Activated T-helper 2 cell treated with anti-CD3 and anti-CD28 coated beads, Interferon-gamma antibody, Interleukin-2, Interleukin-4, amounts not matched to agents 10 μg/mL and 5 μg/mL and 100 μg/mL, durations not matched to agents 14 hours and 24 hours and 36 hours (primary cell): ENCODE measurements around the gene CFAP61. TPM values are rescaled to one million over a fixed set of nuclear protein-coding genes. Genes with fewer than 3 reads are reported as not detected.
A peak's percentile ranks its signal among the peaks of the same experiment; 100 is the strongest.

Source experiments
- DNase-seq: peaks from one replicate; pipeline ENCODE4 v3.0.0; 2021; ENCODE audit warnings: low spot score
- H3K27ac Mint-ChIP-seq: one replicate; pipeline ENCODE4 v1.8.0; 2021; ENCODE audit warnings: mixed read lengths
- H3K27me3 Mint-ChIP-seq: one replicate; pipeline ENCODE4 v1.8.0; 2021; ENCODE audit warnings: low read depth, mixed read lengths
- H3K36me3 Mint-ChIP-seq: one replicate; pipeline ENCODE4 v1.8.0; 2021; ENCODE audit warnings: low read depth, mixed read lengths
- H3K4me1 Mint-ChIP-seq: one replicate; pipeline ENCODE4 v1.8.0; 2021; ENCODE audit warnings: low read depth, mixed read lengths
- H3K4me3 Mint-ChIP-seq: one replicate; pipeline ENCODE4 v1.8.0; 2021; ENCODE audit warnings: low read depth, mild to moderate bottlenecking, moderate library complexity, mixed read lengths
- H3K9me3 Mint-ChIP-seq: one replicate; pipeline ENCODE4 v1.8.0; 2021; ENCODE audit warnings: mixed read lengths
- intact Hi-C: fragments of 100-400 bp; cut with micrococcal nuclease; formaldehyde crosslinking; loops from one replicate; pipeline ENCODE4 v1.15.1; 2023
- total RNA-seq: library from RNA; stranded (reverse); gene quantifications from 2 replicates; pipeline ENCODE4 v1.2.3, GENCODE V29; 2022

CFAP61 gene
- total RNA-seq, 1 donor from 2014 or later = not detected

DNA sequence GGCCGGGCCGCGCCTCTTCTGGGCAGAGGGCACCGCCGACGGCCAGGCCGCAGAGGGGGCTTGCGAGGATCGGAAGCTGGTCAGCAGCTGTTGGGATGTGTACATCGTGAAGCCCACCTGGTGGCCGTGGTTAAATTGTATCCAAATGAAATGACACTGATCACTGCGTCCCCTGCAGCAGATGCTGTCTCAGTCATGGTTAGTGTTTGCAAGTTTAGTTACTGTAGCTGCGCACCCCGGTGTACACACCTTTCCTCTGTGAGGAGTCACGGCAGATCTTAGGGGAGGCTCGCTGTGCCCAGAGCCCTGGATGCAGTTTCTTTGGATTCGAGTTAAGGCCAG, 34.5 kb upstream of the CFAP61 start:
- peaks cover 38% of the 10 kb centered on the region for H3K4me1 Mint-ChIP-seq
- no peak for DNase-seq

GRCh38 chr20:20018366-20018765, 34.0 kb upstream of the CFAP61 start:
- peaks cover 27% of the 10 kb centered on the region for H3K36me3 Mint-ChIP-seq
- H3K4me1 Mint-ChIP-seq = peaks cover 38% of the 10 kb centered on the region
- intact Hi-C loops = loop anchor here (5.0 kb wide), 1 partner anchor 231 kb away; no protein-coding TSS in a partner anchor
- H3K9me3 Mint-ChIP-seq = no peaks in the 10 kb centered on the region
- H3K4me3 Mint-ChIP-seq = peak overlapping the region; percentile 89
- no peak for DNase-seq
- peak overlapping the region; percentile 42 for H3K27ac Mint-ChIP-seq
- no peaks in the 10 kb centered on the region for H3K27me3 Mint-ChIP-seq

More for the DNA sequence above, 34.5 kb upstream of the CFAP61 start:
- no peaks in the 10 kb centered on the region for H3K9me3 Mint-ChIP-seq
- H3K27me3 Mint-ChIP-seq = no peaks in the 10 kb centered on the region
- peak overlapping the region; percentile 46 for H3K27ac Mint-ChIP-seq
- intact Hi-C loops = loop anchor here (1.0 to 5.0 kb wide), 2 partner anchors 34 to 231 kb away; partner anchors contain the start of genes CFAP61 and CRNKL1
- H3K36me3 Mint-ChIP-seq = peaks cover 26% of the 10 kb centered on the region
- peak overlapping the region; percentile 89 for H3K4me3 Mint-ChIP-seq

DNA sequence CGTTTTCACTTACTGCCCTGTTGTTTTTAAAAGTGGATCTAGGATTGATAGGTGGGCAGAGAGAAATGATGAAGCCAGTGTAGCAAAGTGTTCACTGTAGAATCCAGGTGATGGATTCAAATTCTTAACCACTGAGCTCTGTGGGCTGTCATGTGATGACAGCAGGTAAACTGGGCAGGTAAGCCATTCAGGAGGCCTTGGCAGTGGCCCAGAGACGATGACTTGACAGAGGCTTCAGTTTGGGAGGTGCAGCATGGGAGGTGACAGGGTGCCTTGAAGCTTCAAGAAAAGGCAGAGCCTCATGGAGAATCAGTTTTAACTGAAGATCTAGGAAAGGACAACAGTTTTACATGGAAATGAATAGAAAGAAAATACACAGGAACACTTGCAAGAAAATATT, 33.2 kb upstream of the CFAP61 start:
- peak overlapping the region; percentile 89 for H3K4me3 Mint-ChIP-seq
- H3K9me3 Mint-ChIP-seq = no peaks in the 10 kb centered on the region
- peaks cover 30% of the 10 kb centered on the region for H3K36me3 Mint-ChIP-seq
- peaks cover 40% of the 10 kb centered on the region for H3K4me1 Mint-ChIP-seq
- H3K27me3 Mint-ChIP-seq = no peaks in the 10 kb centered on the region
- intact Hi-C loops = loop anchor here (5.0 kb wide), 1 partner anchor 232 kb away; no protein-coding TSS in a partner anchor
- DNase-seq = no peak
- peak overlapping the region; percentile 55 for H3K27ac Mint-ChIP-seq

- Mint-ChIP-seq H3K27me3 (no peaks in the 10 kb centered on the region), H3K4me3 (no peak overlapping the region), H3K27ac (no peak overlapping the region), H3K36me3 (peaks cover 39% of the 10 kb centered on the region), H3K4me1 (peaks cover 45% of the 10 kb centered on the region), H3K9me3 (no peaks in the 10 kb centered on the region)
- DNase-seq = no peak
- intact Hi-C loops = no loop called here
These were observed 31.4 kb upstream of the CFAP61 start for GRCh38 chr20:20020908-20021307.

DNA sequence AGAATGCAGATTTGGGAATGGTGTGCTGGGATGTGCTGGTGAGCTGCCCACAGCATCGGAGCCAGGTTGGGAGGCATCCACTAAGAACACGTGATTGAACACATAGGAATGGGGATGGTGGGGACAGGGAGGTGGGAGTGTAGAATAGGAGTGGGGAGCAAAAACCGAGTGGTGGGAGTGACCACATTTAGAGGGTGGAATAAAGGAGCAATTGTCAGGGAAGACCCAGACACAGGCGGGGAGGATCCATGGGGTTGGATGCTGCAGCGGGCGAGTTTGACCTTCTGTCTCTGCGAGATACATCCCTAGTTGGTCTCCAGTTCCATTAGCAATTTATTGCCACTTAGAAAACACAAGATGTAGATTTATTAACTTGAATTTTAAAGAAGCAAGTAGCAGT, 30.5 kb upstream of the CFAP61 start:
- Mint-ChIP-seq H3K36me3 (peaks cover 43% of the 10 kb centered on the region), H3K9me3 (no peaks in the 10 kb centered on the region), H3K27me3 (no peaks in the 10 kb centered on the region), H3K4me1 (peaks cover 44% of the 10 kb centered on the region), H3K4me3 (peak overlapping the region; percentile 3), H3K27ac (peak overlapping the region; percentile 45)
- intact Hi-C loops = no loop called here
- DNase-seq = no peak

DNA sequence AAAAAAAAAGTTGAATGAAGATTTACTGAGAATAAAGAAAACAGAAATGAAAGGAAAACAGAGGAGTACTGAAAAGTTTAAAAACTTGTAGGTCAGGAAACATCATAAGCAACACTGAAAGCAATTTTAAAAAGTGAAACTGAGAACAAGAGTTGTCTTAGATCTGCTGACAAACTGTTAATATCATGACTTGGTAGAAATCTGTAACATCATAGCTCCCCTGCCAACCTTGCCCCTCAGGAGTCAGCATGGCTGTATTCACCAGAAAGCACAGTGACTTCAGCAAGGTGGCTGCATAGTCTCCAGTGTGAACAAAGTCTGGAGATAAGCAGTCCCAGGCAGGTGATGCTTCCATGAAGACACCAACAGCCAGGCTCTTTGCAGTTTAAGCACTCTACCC, 29.8 kb upstream of the CFAP61 start:
- Mint-ChIP-seq H3K4me3 (no peak overlapping the region), H3K9me3 (no peaks in the 10 kb centered on the region), H3K36me3 (peaks cover 44% of the 10 kb centered on the region), H3K27ac (peak overlapping the region; percentile 49), H3K4me1 (peaks cover 42% of the 10 kb centered on the region), H3K27me3 (no peaks in the 10 kb centered on the region)
- peak; percentile 11 for DNase-seq
- intact Hi-C loops = no loop called here

DNA sequence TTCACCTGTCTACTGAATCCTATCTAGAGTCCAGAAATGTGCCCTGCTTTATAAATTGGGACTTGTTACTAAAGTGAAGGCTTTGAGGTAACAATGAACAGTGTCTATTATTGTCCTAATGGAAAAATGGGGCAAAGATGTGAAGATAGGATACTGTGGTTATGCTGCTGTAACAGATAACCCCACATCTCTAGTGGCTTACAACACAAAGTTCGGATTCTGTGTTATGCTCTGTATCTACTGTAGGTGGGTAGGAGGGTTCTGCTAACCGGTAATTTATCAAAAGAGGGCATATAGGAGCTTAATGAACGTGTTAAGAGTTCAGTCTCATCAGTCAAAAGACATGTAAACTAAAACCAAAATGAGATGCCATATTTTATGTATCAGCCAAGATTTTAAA, 28.9 kb upstream of the CFAP61 start:
- no peak for DNase-seq

GRCh38 chr20:20024942-20025341, 27.4 kb upstream of the CFAP61 start:
- no peak overlapping the region for H3K27ac Mint-ChIP-seq
- H3K4me3 Mint-ChIP-seq = no peak overlapping the region
- no peaks in the 10 kb centered on the region for H3K9me3 Mint-ChIP-seq
- no peaks in the 10 kb centered on the region for H3K27me3 Mint-ChIP-seq
- H3K4me1 Mint-ChIP-seq = peaks cover 29% of the 10 kb centered on the region
- intact Hi-C loops = no loop called here
- peaks cover 46% of the 10 kb centered on the region for H3K36me3 Mint-ChIP-seq
- no peak for DNase-seq

More for the DNA sequence above, 28.9 kb upstream of the CFAP61 start:
- Mint-ChIP-seq H3K27me3 (no peaks in the 10 kb centered on the region), H3K4me1 (peaks cover 36% of the 10 kb centered on the region), H3K27ac (no peak overlapping the region), H3K9me3 (no peaks in the 10 kb centered on the region), H3K4me3 (no peak overlapping the region), H3K36me3 (peaks cover 47% of the 10 kb centered on the region)
- intact Hi-C loops = no loop called here

DNA sequence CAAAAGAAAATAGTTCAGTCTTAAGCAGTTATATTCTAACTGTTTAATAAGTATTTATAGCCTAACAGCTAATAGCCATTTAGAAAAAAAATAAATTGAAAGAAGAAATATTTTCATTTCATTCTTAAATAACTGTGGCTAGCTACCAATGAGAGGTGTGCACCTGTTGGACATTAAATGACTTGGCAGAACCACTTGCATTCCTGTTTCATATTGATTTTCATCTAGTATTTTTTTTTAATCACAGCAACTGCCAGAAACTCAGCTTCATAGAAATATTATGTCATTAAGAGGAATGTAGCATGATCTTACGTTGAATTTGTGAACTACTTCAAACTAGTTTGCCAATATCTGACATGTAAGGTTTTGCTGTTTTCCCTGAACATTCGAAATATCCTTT, 25.0 kb upstream of the CFAP61 start:
- Mint-ChIP-seq H3K9me3 (no peaks in the 10 kb centered on the region), H3K27me3 (no peaks in the 10 kb centered on the region), H3K27ac (no peak overlapping the region), H3K36me3 (peaks cover 46% of the 10 kb centered on the region), H3K4me1 (peaks cover 10% of the 10 kb centered on the region), H3K4me3 (no peak overlapping the region)
- intact Hi-C loops = no loop called here
- no peak for DNase-seq

DNA sequence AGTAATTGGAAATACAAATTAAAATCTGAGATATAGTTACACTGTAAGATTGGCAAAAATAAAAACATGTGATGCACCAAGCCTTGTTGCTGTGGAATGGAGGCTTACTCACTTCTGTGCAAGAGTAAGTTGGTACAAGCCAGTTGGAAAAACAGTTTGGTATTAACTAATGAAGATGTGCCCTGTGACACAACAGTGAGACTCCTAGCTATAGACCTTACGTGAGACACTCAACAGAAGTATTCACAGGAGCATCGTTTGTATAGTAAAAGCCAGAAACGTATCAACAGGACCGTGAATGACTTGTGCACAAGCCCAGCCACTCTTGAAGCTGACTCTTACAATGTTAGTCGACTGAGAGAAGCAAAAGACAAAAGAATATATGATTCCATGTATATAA, 20.5 kb upstream of the CFAP61 start:
- peaks cover 64% of the 10 kb centered on the region for H3K36me3 Mint-ChIP-seq
- no peak overlapping the region for H3K27ac Mint-ChIP-seq
- intact Hi-C loops = no loop called here
- H3K27me3 Mint-ChIP-seq = no peaks in the 10 kb centered on the region
- H3K4me3 Mint-ChIP-seq = no peak overlapping the region
- no peaks in the 10 kb centered on the region for H3K9me3 Mint-ChIP-seq
- H3K4me1 Mint-ChIP-seq = no peaks in the 10 kb centered on the region
- no peak for DNase-seq

GRCh38 chr20:20034486-20034885, 17.8 kb upstream of the CFAP61 start:
- no peak for DNase-seq
- H3K27me3 Mint-ChIP-seq = no peaks in the 10 kb centered on the region
- no peaks in the 10 kb centered on the region for H3K9me3 Mint-ChIP-seq
- no peak overlapping the region for H3K27ac Mint-ChIP-seq
- no peaks in the 10 kb centered on the region for H3K4me1 Mint-ChIP-seq
- peaks cover 71% of the 10 kb centered on the region for H3K36me3 Mint-ChIP-seq
- no peak overlapping the region for H3K4me3 Mint-ChIP-seq
- intact Hi-C loops = no loop called here

GRCh38 chr20:20036756-20037155, 15.6 kb upstream of the CFAP61 start:
- no peak for DNase-seq
- Mint-ChIP-seq H3K9me3 (no peaks in the 10 kb centered on the region), H3K36me3 (peaks cover 76% of the 10 kb centered on the region), H3K27ac (no peak overlapping the region), H3K4me1 (no peaks in the 10 kb centered on the region), H3K27me3 (no peaks in the 10 kb centered on the region), H3K4me3 (no peak overlapping the region)
- intact Hi-C loops = no loop called here

GRCh38 chr20:20037960-20038359, 14.4 kb upstream of the CFAP61 start:
- Mint-ChIP-seq H3K27ac (no peak overlapping the region), H3K36me3 (peaks cover 80% of the 10 kb centered on the region), H3K9me3 (no peaks in the 10 kb centered on the region), H3K27me3 (no peaks in the 10 kb centered on the region), H3K4me1 (no peaks in the 10 kb centered on the region), H3K4me3 (no peak overlapping the region)
- intact Hi-C loops = no loop called here
- DNase-seq = no peak

- DNase-seq = no peak
- intact Hi-C loops = no loop called here
- Mint-ChIP-seq H3K4me3 (no peak overlapping the region), H3K9me3 (no peaks in the 10 kb centered on the region), H3K4me1 (no peaks in the 10 kb centered on the region), H3K27ac (no peak overlapping the region), H3K27me3 (no peaks in the 10 kb centered on the region), H3K36me3 (peaks cover 83% of the 10 kb centered on the region)
These were observed 13.7 kb upstream of the CFAP61 start for GRCh38 chr20:20038586-20038985.
